Right ventricle myocardium inferior (tissue), 1 donor: Measurements from ENCODE around the gene ZBED6. TPM values are rescaled to one million over a fixed set of nuclear protein-coding genes. Genes with fewer than 3 reads are reported as not detected.
"Not testable (repeated sequence)": the region's sequence is repeated elsewhere in the genome, so short reads cannot be mapped to it uniquely, and the experiment has no call there.

Source experiments
- ATAC-seq: fragments of 200-7000 bp; cut with Tn5 transposase; one replicate; pipeline ENCODE4 v1.9.1; 2020; ENCODE audit warnings: mild to moderate bottlenecking, moderate library complexity
- DNase-seq: peaks from one replicate; pipeline ENCODE4 v3.0.0; 2021; ENCODE audit errors: missing footprints
- intact Hi-C: fragments of 100-400 bp; cut with DNase I; formaldehyde crosslinking; loops from one replicate; pipeline ENCODE4 v1.11.0; 2022
- total RNA-seq: library from RNA; stranded (reverse); fragmentation: NEBNext Ultra II Directional; extraction: Animal tissue kit (Norgen Biotek cat#: 25700); gene quantifications from one replicate; pipeline ENCODE4 v1.2.1, GENCODE V29; 2021
- donor health status: DM: no; HTN: yes; CAD: no; lungs with severe emphysema.

ZBED6 gene
- total RNA-seq, 1 donor from 2014 or later, result 13.0 TPM

DNA sequence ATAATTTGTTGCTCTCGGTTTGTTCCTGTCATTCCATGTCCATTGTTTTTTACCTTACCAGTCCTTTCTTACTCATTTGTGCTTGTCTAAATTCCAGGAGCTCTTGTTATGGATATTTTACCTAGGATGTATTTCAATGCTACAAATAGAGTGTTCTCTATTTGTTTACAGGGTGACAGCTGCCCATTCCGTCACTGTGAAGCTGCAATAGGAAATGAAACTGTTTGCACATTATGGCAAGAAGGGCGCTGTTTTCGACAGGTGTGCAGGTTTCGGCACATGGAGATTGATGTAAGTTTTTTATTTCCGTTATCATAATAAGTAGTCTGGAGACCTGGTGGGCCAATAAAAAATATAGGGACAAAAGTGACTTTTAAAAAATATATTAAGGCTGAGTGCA lies 23.0 kb downstream of the ZBED6 start:
- intact Hi-C loops, result no loop called here
- no peak for ATAC-seq
- no peak for DNase-seq

DNA sequence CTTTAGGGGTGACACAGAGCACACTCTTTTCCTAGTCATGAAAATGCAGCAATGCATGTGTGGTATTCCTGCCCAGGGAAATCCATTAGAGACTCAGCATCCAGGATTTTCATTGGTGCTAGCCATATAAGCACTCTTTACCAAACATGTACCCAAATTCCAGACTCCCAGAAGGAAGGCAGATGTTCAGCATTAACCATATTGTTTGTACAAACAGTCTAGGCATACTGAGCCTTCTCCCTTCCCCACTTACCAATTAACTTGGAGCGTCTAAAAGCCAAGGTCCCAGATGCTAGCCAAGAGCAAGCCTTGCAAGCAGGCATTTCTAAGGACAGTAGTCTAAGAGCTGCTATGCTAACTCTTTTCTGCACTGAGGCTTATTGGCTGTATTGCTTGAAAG lies 27.9 kb downstream of the ZBED6 start:
- no peak for DNase-seq
- intact Hi-C loops, result loop anchor here (10.0 kb wide), 1 partner anchor 109 kb away; no protein-coding TSS in a partner anchor
- no peak for ATAC-seq

DNA sequence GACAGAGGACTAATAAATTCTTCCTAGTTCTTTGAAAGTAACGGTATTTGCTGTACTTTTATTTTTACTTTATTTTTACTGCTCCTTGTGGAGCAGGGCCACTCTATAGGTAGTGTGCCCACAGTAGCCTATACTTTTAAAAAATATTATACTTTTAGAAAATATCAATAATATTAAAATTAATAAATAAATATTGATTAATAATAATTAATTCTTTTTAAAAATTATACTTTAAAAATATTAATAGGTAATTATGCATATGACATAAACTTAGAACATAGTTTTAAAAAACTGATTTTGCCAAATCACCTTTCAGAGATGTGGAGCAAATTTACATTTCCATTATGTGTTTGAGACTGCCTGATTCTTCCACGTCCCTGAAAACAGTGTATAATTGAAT lies 30.8 kb downstream of the ZBED6 start:
- ATAC-seq (no peak), DNase-seq (no peak)
- intact Hi-C loops, result loop anchor here (10.0 kb wide), 1 partner anchor 111 kb away; no protein-coding TSS in a partner anchor

DNA sequence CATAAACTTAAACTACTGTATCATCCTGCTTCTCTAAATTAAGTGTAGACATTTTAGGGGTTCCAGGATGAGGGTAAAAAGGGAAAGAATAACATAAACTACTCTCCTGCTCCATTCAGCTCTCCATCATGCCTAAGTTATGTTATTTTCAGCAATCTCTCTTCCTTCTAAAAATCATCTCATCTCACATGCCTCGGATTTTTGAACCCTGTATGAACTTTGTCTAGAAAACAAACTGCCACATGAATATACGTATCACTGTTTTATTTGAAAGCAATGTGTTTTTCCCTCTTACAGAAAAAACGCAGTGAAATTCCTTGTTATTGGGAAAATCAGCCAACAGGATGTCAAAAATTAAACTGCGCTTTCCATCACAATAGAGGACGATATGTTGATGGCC lies 32.6 kb downstream of the ZBED6 start:
- DNase-seq (no peak), ATAC-seq (no peak)
- intact Hi-C loops, result loop anchor here (10.0 kb wide), 1 partner anchor 113 kb away; no protein-coding TSS in a partner anchor

DNA sequence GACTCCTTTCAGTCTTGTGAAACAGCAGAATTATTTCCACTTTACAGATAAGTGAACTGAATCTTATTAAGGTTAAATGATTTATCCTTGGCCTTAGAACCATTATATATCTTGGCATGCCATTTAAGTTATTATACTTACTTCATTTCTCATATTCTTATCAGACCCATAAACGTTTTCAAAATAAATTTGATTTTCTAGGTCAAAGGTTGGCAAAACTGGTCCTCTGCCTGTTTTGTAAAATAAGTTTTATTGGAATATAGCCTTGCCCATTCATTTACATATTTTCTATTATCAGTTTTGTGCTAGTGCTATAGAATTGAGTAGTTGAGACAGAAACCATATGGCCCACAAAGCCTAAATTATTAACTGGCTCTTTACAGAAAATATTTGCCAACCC lies 33.1 kb downstream of the ZBED6 start:
- intact Hi-C loops, result loop anchor here (10.0 kb wide), 1 partner anchor 114 kb away; no protein-coding TSS in a partner anchor
- ATAC-seq, result no peak

DNA sequence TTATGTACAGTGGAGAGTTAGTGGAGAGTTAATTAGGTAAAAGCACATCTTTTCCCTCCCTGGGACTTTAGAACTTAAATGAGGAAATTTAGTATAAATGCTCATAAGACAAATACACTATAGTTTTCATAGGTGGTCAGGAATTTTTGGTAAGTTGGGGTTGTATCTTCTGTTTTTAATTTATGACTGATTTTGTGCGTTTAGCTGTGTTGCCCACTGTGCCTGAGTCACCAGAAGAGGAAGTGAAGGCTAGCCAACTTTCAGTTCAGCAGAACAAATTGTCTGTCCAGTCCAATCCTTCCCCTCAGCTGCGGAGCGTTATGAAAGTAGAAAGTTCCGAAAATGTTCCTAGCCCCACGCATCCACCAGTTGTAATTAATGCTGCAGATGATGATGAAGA lies 33.8 kb downstream of the ZBED6 start:
- not testable (repeated sequence) for DNase-seq
- peak; percentile 37 for ATAC-seq
- intact Hi-C loops, result loop anchor here (10.0 kb wide), 1 partner anchor 114 kb away; no protein-coding TSS in a partner anchor

More for the DNA sequence above, 33.1 kb downstream of the ZBED6 start:
- no peak for DNase-seq

DNA sequence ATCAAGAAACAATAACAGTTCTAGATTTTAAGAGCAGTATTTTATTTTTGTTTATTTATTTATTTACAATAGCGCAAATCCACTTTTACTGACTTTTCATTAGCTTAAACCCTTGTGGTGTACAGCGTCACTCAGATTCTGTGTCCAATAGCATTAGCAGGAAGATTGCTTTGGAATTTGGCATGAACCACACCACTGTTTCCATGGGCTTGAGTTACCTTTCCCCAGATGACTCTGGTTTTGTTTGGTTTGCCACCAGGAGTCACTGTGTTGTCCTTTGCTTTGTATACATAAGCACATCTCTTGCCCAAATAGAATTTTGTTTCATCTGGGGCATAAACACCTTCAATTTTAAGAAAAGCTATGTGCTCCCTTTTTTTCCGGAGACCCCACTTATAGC lies 40.1 kb downstream of the ZBED6 start:
- intact Hi-C loops, result no loop called here
- ATAC-seq, result no peak

DNA sequence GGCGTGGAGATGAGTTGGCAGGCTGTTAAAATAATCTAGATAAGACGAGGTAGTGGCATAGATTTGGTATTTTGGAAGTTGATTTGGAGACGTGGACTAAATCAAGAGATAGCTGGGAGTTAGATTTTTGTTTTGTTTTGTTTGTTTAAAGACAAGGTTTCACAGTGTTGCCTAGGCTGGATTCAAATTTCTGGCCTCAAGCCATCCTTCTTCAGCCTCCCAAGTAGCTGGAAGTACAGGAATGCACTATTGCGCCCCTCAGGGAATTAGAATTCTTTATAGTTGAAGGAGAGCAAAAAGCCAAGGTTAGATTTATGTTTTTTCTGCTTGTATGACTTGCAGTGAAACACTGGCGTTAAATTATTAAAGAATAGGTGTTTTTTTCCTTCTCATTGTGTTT lies 43.7 kb downstream of the ZBED6 start:
- intact Hi-C loops, result no loop called here
- ATAC-seq, result no peak
- DNase-seq, result no peak

More for the DNA sequence above, 40.1 kb downstream of the ZBED6 start:
- DNase-seq, result no peak

DNA sequence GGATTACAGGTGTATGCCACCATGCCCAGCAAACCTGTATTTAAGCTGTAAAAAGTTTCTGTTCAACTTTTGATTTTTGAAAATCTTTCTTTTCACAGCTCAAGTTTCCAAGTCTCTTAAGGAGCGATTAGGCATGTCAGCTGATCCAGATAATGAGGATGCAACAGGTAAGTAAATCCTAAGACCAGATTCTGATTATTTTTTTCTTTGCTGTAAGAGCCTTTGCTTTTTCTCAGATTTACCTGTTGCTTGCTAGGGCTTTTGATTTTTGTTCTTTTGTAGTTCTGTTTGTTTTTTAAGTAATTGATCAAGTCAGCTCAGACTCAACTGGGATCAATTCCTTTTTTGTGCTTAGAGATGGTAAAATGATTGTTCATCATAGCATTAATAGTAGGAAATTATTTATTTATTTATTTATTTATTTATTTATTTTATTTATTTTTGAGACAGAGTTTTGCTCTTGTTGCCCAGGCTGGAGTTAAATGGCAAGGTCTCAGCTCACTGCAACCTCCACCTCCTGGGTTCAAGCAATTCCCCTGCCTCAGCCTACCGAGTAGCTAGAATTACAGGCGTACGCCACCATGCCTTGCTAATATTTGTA lies 44.9 kb downstream of the ZBED6 start:
- ATAC-seq (no peak), DNase-seq (no peak)
- intact Hi-C loops, result no loop called here

DNA sequence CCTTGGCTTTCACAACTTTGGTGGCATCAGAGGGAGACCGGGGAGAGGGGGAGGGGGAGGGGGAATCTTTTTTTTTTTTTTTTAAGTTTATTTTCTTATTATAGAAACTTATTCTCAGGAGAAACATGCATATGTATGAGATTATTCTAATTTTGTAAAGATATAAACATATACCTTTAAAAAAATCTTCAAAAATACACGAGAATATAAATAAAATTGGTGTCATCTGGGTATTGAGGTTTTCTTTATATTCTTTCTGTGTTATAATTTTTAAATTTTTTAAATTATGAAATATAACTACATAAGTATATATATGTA lies 47.1 kb downstream of the ZBED6 start:
- ATAC-seq, result no peak
- intact Hi-C loops, result no loop called here
- no peak for DNase-seq

DNA sequence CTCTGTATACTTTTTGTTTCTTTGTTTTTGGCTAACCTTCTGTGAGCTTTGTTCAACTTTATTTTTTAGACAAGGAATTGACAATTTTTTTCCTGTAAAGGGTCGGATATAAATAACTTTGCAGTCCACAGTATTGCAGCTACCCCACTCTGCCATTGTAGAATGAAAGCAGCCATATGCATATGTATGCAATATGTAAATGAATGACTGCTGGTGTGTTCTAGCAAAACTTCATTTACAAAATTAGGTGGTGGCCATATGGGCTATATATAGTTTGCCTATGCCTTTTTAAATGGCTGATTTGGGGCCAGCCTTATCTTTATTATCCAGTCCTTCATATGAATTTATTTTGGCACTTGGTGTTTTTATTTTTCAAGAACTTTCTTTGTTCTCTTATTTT lies 48.0 kb downstream of the ZBED6 start:
- intact Hi-C loops, result no loop called here
- ATAC-seq (no peak), DNase-seq (no peak)

Other genes with a start within 250 kb of the ZBED6 start
- gene ATP2B4, start 168.8 kb upstream of the ZBED6 start, total RNA-seq, result 87.1 TPM
- 0.22 TPM for gene LAX1, start 30.4 kb upstream of the ZBED6 start, total RNA-seq
- 54.4 TPM for gene ZC3H11A, start within 50 bp of the ZBED6 start, total RNA-seq
- gene SNRPE, start 66.0 kb downstream of the ZBED6 start, total RNA-seq, result 63.1 TPM